SK-N-SH (cell line): Measurements from ENCODE around the gene FNDC4. TPM values are rescaled to one million over a fixed set of nuclear protein-coding genes. Genes with fewer than 3 reads are reported as not detected.

Experiments
- CTCF ChIA-PET: fragments of 300-600, 350-600 bp; formaldehyde crosslinking; extraction: SDS; loops from one replicate; lab custom pipeline; 2021; lab: Yijun Ruan, JAX
- POLR2A ChIA-PET: fragments of 350-600 bp; sonication (Branson Sonifier 250); formaldehyde crosslinking; extraction: SDS; loops from one replicate; lab custom pipeline; 2020; ENCODE audit warnings: antibody characterized with exemption, inconsistent platforms; lab: Yijun Ruan, JAX
- DNase-seq: peaks from one replicate; pipeline ENCODE4 v3.0.0; 2012
- H2AFZ ChIP-seq: fragments of 200-600 bp; sonication (generic); 2 replicates; pipeline ENCODE4 v1.8.1; 2016; ENCODE audit warnings: antibody characterized with exemption, mild to moderate bottlenecking, low read depth
- H3F3A ChIP-seq: fragments of 200-600 bp; sonication (generic); replicated peaks from 2 replicates; pipeline ENCODE3; 2016; ENCODE audit warnings: antibody characterized with exemption, mild to moderate bottlenecking; ENCODE audit not compliant: insufficient read depth
- H3K27ac ChIP-seq, 2 experiments: fragments of 200-500 bp in 1 of 2; fragments of 200-600 bp in 1 of 2; sonication (Bioruptor generic) in 1 of 2; sonication (generic), shearing (Covaris generic) in 1 of 2; 2 replicates each; pipeline versions ENCODE4 v1.5.1 to v1.6.1; 2014 to 2016; ENCODE audit warnings: low read depth in 2 of 2, inconsistent platforms in 1 of 2, low read length in 1 of 2, mild to moderate bottlenecking in 1 of 2, mixed read lengths in 1 of 2
- H3K27me3 ChIP-seq: fragments of 200-600 bp; sonication (generic), shearing (Covaris generic); 2 replicates; pipeline ENCODE4 v1.6.1; 2016; ENCODE audit warnings: mixed run types; ENCODE audit not compliant: insufficient read depth
- H3K36me3 ChIP-seq, 2 experiments: fragments of 200-500 bp in 1 of 2; fragments of 200-600 bp in 1 of 2; sonication (Bioruptor generic) in 1 of 2; sonication (generic) in 1 of 2; replicated peaks in 1 of 2; 2 replicates each; pipeline versions ENCODE3 to v1.5.1; 2014 to 2016; ENCODE audit warnings: low read length in 1 of 2, mild to moderate bottlenecking in 1 of 2; ENCODE audit not compliant: insufficient read depth in 2 of 2, control insufficient read depth in 1 of 2
- H3K4me1 ChIP-seq, 2 experiments: fragments of 200-500 bp in 1 of 2; fragments of 200-600 bp in 1 of 2; sonication (Bioruptor generic) in 1 of 2; sonication (generic), shearing (Covaris generic) in 1 of 2; 2 replicates each; pipeline versions ENCODE4 v1.5.1 to v1.6.1; 2014 to 2016; ENCODE audit warnings: low read depth in 1 of 2, low read length in 1 of 2, mixed run types in 1 of 2; ENCODE audit not compliant: insufficient read depth in 2 of 2, control insufficient read depth in 1 of 2
- H3K4me2 ChIP-seq: fragments of 200-600 bp; sonication (generic), shearing (Covaris generic); 2 replicates; pipeline ENCODE4 v1.6.1; 2017; ENCODE audit warnings: mixed run types
- H3K4me3 ChIP-seq, 2 experiments: fragments of 200-500 bp in 1 of 2; fragments of 200-600 bp in 1 of 2; sonication (Bioruptor generic) in 1 of 2; sonication (generic), shearing (Covaris generic) in 1 of 2; 2 replicates each; pipeline versions ENCODE4 v1.5.1 to v1.8.1; 2014 to 2016; ENCODE audit warnings: low read depth in 2 of 2, inconsistent platforms in 1 of 2, low read length in 1 of 2, mild to moderate bottlenecking in 1 of 2, mixed read lengths in 1 of 2, moderate library complexity in 1 of 2
- H3K79me2 ChIP-seq: fragments of 200-600 bp; sonication (generic); 2 replicates; pipeline ENCODE4 v1.8.1; 2017; ENCODE audit warnings: mild to moderate bottlenecking; ENCODE audit not compliant: insufficient read depth
- H3K9ac ChIP-seq: fragments of 200-600 bp; sonication (generic); 2 replicates; pipeline ENCODE4 v1.6.1; 2017; ENCODE audit warnings: mixed run types
- H3K9me2 ChIP-seq: fragments of 200-600 bp; sonication (generic); 2 replicates; pipeline ENCODE4 v1.6.1; 2017; ENCODE audit warnings: mixed run types
- H3K9me3 ChIP-seq: fragments of 200-600 bp; sonication (generic); 2 replicates; pipeline ENCODE4 v1.6.1; 2017; ENCODE audit warnings: mixed run types, mild to moderate bottlenecking, moderate library complexity
- H4K20me1 ChIP-seq: fragments of 200-600 bp; sonication (generic); 2 replicates; pipeline ENCODE4 v1.6.1; 2017; ENCODE audit warnings: mild to moderate bottlenecking, mixed run types; ENCODE audit not compliant: insufficient read depth
- CTCF ChIP-seq: fragments of 200-600 bp; sonication (generic); IDR thresholded peaks from 2 replicates; pipeline ENCODE4 v1.6.1; 2017; ENCODE audit warnings: antibody characterized with exemption, mild to moderate bottlenecking, moderate library complexity
- FOXM1 ChIP-seq: IDR thresholded peaks from 2 replicates; pipeline ENCODE4 v1.4.0; 2012; ENCODE audit warnings: low read depth, mild to moderate bottlenecking
- NFIC ChIP-seq: IDR thresholded peaks from 2 replicates; pipeline ENCODE4 v1.4.0; 2012; ENCODE audit warnings: borderline replicate concordance
- NRF1 ChIP-seq: IDR thresholded peaks from 2 replicates; pipeline ENCODE4 v1.6.1; 2012; ENCODE audit warnings: low read depth, mild to moderate bottlenecking, low read length
- REST ChIP-seq: IDR thresholded peaks from 2 replicates; pipeline ENCODE4 v1.6.1; 2012; ENCODE audit warnings: mild to moderate bottlenecking, low read depth, low read length, moderate library complexity
- SIN3A ChIP-seq: IDR thresholded peaks from 2 replicates; pipeline ENCODE4 v1.6.1; 2012; ENCODE audit warnings: low read depth, mild to moderate bottlenecking, low read length, moderate library complexity, borderline replicate concordance
- SMC3 ChIP-seq: IDR thresholded peaks from 2 replicates; pipeline ENCODE4 v1.6.1; 2012; ENCODE audit warnings: low read depth, low read length, improper control_type of control experiment
- USF1 ChIP-seq: IDR thresholded peaks from 2 replicates; pipeline ENCODE4 v1.4.0; 2012; ENCODE audit warnings: low read depth, borderline replicate concordance
- ZBTB33 ChIP-seq: IDR thresholded peaks from 2 replicates; pipeline ENCODE4 v1.4.0; 2012; ENCODE audit warnings: low read depth, borderline replicate concordance
- WGBS: methylation state at CpG from one replicate; pipeline ENCODE4 v1.1.6; 2017; ENCODE audit warnings: low lambda C conversion rate; 5-methylcytosine and 5-hydroxymethylcytosine counted together
- polyA plus RNA-seq, 3 experiments: library from polyadenylated mRNA; depleted of rRNA; stranded (reverse); fragments of >200 nt; gene quantifications; 2 replicates each; pipeline ENCODE4 v1.2.3, GENCODE V29; 2012

FNDC4 gene
- polyA plus RNA-seq, 1 of the 3 experiments (the other 2 are of a cell fraction), result 27.0 TPM

- TF ChIP-seq USF1 (no peak), SIN3A (no peak), NRF1 (no peak), REST (no peak), SMC3 (no peak)
- TF ChIP-seq, all 33 proteins: peak for 0
These were observed 48.9 kb downstream of the FNDC4 start (continued) for GRCh38 chr2:27446057-27446456.

GRCh38 chr2:27445615-27446014, 49.4 kb downstream of the FNDC4 start:
- H3K36me3 ChIP-seq, result peaks cover 14 to 54% of the 10 kb centered on the region in 2 experiments
- no peaks in the 10 kb centered on the region for H3F3A ChIP-seq
- no peaks in the 10 kb centered on the region for H3K4me1 ChIP-seq
- no peak overlapping the region for H3K4me3 ChIP-seq
- 82% methylated on average over 8 of the region's 8 CpGs for WGBS
- POLR2A ChIA-PET, result no interaction called here
- DNase-seq, result no peak
- CTCF ChIA-PET, result interaction anchor here (1.0 to 1.6 kb wide), 4 partner anchors 15 to 238 kb away, joined by 3 to 6 read pairs (median 4); partner anchors contain the start of gene PPM1G
- no peak overlapping the region for H2AFZ ChIP-seq
- no peaks in the 10 kb centered on the region for H3K9me3 ChIP-seq
- no peak overlapping the region for H3K27ac ChIP-seq
- H3K27me3 ChIP-seq, result no peaks in the 10 kb centered on the region
- H3K4me2 ChIP-seq, result no peak overlapping the region
- H3K9me2 ChIP-seq, result no peaks in the 10 kb centered on the region
- H3K9ac ChIP-seq, result no peak overlapping the region
- TF ChIP-seq CTCF (no peak), ZBTB33 (no peak), FOXM1 (no peak), NFIC (no peak)
- TF ChIP-seq, all 33 proteins: peak for 0
- Histone ChIP-seq H4K20me1 (no peaks in the 10 kb centered on the region), H3K79me2 (no peaks in the 10 kb centered on the region)
